ENCODE data around the gene IL36A.

The IL36A gene

GRCh38 chr2:113011108-113011507, 5.8 kb downstream of the IL36A start:
- H3K36me3 ChIP-seq (ENCODE audit: insufficient read depth): no peaks in the 10 kb centered on the region
- H3K4me3 ChIP-seq (IDR thresholded peaks at IDR 0.05; ENCODE audit: insufficient read depth, low read depth, low read length): no peak overlapping the region
- H2AFZ ChIP-seq (ENCODE audit: low read depth): no peak overlapping the region
- no peaks in the 10 kb centered on the region for H3K27me3 ChIP-seq (ENCODE audit: insufficient read depth, low read depth)
- no peak overlapping the region for H3K9ac ChIP-seq
- H3K4me1 ChIP-seq (ENCODE audit: low read depth, poor library complexity, severe bottlenecking): peaks cover 15% of the 10 kb centered on the region
- no peaks in the 10 kb centered on the region for H4K20me1 ChIP-seq (ENCODE audit: insufficient read depth)
- H3K27ac ChIP-seq: no peak overlapping the region
- no peaks in the 10 kb centered on the region for H3K79me2 ChIP-seq (ENCODE audit: insufficient read depth, low read depth)
- no peak overlapping the region for H3K4me2 ChIP-seq
- no peak for TF ChIP-seq CTCF (conservative IDR thresholded peaks at IDR 0.05; ENCODE audit: low read depth, low read length)

GRCh38 chr2:113012436-113013335, 7.4 kb downstream of the IL36A start:
- no peak for TF ChIP-seq CTCF (conservative IDR thresholded peaks at IDR 0.05; ENCODE audit: low read depth, low read length)

GRCh38 chr2:113013336-113013661, 8.0 kb downstream of the IL36A start:
- H3K27ac ChIP-seq: no peak overlapping the region
- H3K79me2 ChIP-seq (ENCODE audit: insufficient read depth, low read depth): no peaks in the 10 kb centered on the region
- H4K20me1 ChIP-seq (ENCODE audit: insufficient read depth): no peaks in the 10 kb centered on the region
- no peak overlapping the region for H3K4me3 ChIP-seq (IDR thresholded peaks at IDR 0.05; ENCODE audit: insufficient read depth, low read depth, low read length)
- peaks cover 15% of the 10 kb centered on the region for H3K4me1 ChIP-seq (ENCODE audit: low read depth, poor library complexity, severe bottlenecking)
- no peak overlapping the region for H2AFZ ChIP-seq (ENCODE audit: low read depth)
- no peak overlapping the region for H3K4me2 ChIP-seq
- no peaks in the 10 kb centered on the region for H3K27me3 ChIP-seq (ENCODE audit: insufficient read depth, low read depth)
- no peak overlapping the region for H3K9ac ChIP-seq
- no peaks in the 10 kb centered on the region for H3K36me3 ChIP-seq (ENCODE audit: insufficient read depth)
- TF ChIP-seq CTCF (conservative IDR thresholded peaks at IDR 0.05; ENCODE audit: low read depth, low read length): no peak

More at GRCh38 chr2:113012436-113013335, 7.4 kb downstream of the IL36A start:
- Histone ChIP-seq H3K36me3 (ENCODE audit: insufficient read depth) (no peaks in the 10 kb centered on the region), H3K79me2 (ENCODE audit: insufficient read depth, low read depth) (no peaks in the 10 kb centered on the region), H4K20me1 (ENCODE audit: insufficient read depth) (no peaks in the 10 kb centered on the region), H3K27me3 (ENCODE audit: insufficient read depth, low read depth) (no peaks in the 10 kb centered on the region), H2AFZ (ENCODE audit: low read depth) (no peak overlapping the region), H3K27ac (no peak overlapping the region), H3K9ac (no peak overlapping the region), H3K4me1 (ENCODE audit: low read depth, poor library complexity, severe bottlenecking) (peaks cover 15% of the 10 kb centered on the region), H3K4me2 (no peak overlapping the region), H3K4me3 (IDR thresholded peaks at IDR 0.05; ENCODE audit: insufficient read depth, low read depth, low read length) (no peak overlapping the region)

GRCh38 chr2:113014067-113014466, 8.8 kb downstream of the IL36A start:
- no peaks in the 10 kb centered on the region for H3K79me2 ChIP-seq (ENCODE audit: insufficient read depth, low read depth)
- TF ChIP-seq CTCF (conservative IDR thresholded peaks at IDR 0.05; ENCODE audit: low read depth, low read length): no peak
- no peak overlapping the region for H3K27ac ChIP-seq
- H2AFZ ChIP-seq (ENCODE audit: low read depth): no peak overlapping the region
- no peak overlapping the region for H3K4me3 ChIP-seq (IDR thresholded peaks at IDR 0.05; ENCODE audit: insufficient read depth, low read depth, low read length)
- H3K9ac ChIP-seq: no peak overlapping the region
- no peaks in the 10 kb centered on the region for H4K20me1 ChIP-seq (ENCODE audit: insufficient read depth)
- H3K36me3 ChIP-seq (ENCODE audit: insufficient read depth): no peaks in the 10 kb centered on the region
- H3K27me3 ChIP-seq (ENCODE audit: insufficient read depth, low read depth): no peaks in the 10 kb centered on the region
- H3K4me2 ChIP-seq: no peak overlapping the region
- H3K4me1 ChIP-seq (ENCODE audit: low read depth, poor library complexity, severe bottlenecking): peaks cover 15% of the 10 kb centered on the region

All from KMS-11 (cell line).